ENCODE results near the gene WBP1L.

GRCh38 chr10:102701796-102702195 lies 42.0 kb upstream of the WBP1L start:
- no peak for TF ChIP-seq YY1 (IDR thresholded peaks at IDR 0.05; ENCODE audit: insufficient read depth, insufficient read length)
- TF ChIP-seq ZNF274 (IDR thresholded peaks at IDR 0.05; ENCODE audit: low read depth, low read length), result no peak

Measured in NT2/D1 (cell line).